Stimulated activated CD8-positive, alpha-beta memory T cell treated with anti-CD3 and anti-CD28 coated beads, Interleukin-2, amount 100 ng/mL, for 48 hours (primary cell): ENCODE results near the gene ARHGAP42.

Experiments
- DNase-seq, 2 donors: peaks; one replicate each; pipeline ENCODE4 v3.0.0-alpha.2; 2020; ENCODE audit warnings: low read depth in 2 of 2

The ARHGAP42 gene

GRCh38 chr11:100832829-100833228 lies 145.7 kb downstream of the ARHGAP42 start:
- no peak for DNase-seq

- DNase-seq: no peak
Measured at GRCh38 chr11:100833276-100833675, 146.2 kb downstream of the ARHGAP42 start.

DNA sequence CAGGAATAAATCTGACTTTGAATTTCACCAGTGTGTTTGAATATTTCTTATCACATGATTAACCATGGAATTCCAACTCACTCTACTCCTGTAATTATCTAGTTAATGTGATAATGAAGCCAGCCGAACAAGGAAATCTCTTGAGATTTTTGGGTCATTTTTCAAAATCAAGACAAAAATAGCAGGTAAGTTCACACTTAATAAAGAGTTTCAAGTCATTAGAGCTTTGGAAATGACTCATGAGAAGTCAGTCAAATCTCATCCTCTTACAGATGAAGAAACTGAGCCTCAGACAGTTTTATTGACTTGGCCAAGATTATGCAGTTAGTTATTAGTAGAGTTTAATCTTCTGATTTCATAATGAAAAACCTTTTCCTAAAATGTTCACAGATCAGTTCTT lies 148.8 kb downstream of the ARHGAP42 start:
- no peak for DNase-seq

DNA sequence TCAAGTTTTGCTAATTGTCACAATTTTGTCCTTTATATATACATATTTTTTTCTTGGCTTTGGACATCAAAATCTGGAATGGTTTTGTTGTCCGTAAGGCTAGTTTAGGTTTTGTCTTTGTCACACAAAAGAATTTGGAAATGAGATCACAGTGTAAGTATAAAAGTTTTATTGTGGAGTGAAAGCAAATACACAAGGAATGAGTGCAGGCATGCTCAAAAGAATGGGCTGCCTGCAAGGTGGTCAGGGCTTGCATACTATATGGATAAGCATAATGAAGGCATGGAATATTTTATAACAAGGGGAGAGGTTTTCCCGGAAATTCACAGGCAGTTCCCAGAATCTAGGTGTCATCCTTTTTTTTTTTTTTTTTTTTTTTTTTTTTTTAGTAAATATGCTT lies 150.2 kb downstream of the ARHGAP42 start:
- no peak for DNase-seq

DNA sequence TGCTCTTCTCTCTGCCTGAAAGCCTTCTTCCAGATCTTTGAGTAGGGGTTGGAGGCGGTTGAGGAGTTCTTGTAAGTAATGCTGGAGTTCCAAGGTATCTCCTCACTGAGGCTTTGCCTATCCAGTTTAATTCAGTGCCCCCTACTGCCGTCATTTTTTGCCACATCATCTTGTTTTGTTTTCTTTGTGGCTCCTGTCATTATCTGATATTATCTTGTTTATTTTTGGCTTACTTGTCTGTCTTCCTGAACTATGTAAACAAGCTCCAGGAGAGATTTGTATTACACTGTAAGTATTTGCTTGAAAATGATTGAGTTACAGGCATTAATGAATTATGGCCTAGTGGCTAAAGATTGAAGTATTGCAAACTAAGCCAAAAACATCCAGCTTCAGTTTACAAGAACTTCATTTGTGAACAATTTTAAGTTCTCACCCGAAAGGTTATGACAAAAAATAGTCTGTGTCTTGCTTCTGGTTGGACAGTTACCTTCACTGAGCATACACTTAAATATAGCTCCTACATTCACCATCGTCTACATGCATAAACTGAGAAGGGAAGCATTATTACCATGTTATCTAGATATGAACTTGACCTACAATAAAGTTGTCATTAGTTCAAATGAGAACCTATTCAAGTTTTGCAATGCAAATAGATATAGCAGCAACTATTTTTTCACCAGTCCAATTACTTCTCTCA lies 154.8 kb downstream of the ARHGAP42 start:
- no peak for DNase-seq

GRCh38 chr11:100847696-100848216 lies 160.7 kb downstream of the ARHGAP42 start:
- DNase-seq: no peak

DNA sequence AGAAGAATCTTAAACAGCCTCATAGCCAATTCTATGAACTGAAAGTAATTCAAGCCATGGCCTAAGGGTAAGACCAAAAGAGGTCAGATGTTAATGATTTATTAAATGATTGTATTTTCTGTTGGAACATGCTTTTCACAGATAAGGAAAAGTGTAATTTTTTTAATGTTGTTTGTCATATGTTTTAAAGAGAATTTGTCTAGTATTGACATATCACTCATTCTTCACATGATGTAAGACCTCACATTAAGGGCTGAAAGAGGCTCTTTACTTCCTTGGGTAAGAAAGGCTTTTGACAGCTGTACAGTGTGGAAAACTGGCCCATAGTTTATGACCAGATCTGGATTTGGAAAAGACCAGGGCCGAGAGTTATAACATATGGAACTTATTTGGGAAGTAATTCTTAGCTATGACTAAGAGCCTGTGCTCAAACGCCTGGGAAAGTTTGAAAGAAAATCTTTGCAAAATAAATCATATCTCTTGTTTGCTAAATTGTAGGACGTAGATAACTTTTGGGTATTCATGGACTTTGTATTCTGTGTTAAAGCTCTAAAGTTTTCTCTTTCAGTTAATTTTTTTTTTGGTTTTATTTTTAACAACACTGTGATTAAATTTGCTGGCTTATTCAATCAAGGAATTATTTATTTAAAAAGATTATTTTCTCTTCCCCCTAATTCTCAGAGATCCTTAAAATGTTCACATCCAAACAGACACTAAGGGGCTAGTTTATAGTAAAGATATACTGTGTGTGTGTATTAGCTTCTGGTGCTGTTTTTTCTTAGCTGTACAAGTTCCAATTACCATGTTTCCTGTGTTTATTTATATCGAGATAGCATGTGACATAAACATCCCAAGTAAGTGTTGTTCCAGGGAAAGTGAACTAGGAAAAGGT lies 162.2 kb downstream of the ARHGAP42 start:
- no peak for DNase-seq

DNA sequence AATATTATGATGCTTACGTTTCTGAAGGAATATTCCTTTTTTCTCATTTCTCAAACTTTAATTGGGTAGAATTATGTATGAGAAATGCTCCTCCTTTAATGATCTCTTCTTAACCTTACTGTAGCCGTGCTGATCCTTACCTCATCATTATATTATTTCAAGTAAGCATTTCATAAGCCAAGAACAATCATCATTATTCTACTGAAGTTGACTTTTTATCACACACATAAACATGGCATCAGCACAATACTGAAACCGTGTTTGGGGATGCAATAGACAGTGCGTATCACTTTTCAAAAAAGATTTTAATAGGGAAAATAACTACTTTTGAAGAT lies 162.8 kb downstream of the ARHGAP42 start:
- DNase-seq: no peak

GRCh38 chr11:100851147-100851546 lies 164.1 kb downstream of the ARHGAP42 start:
- no peak for DNase-seq

DNA sequence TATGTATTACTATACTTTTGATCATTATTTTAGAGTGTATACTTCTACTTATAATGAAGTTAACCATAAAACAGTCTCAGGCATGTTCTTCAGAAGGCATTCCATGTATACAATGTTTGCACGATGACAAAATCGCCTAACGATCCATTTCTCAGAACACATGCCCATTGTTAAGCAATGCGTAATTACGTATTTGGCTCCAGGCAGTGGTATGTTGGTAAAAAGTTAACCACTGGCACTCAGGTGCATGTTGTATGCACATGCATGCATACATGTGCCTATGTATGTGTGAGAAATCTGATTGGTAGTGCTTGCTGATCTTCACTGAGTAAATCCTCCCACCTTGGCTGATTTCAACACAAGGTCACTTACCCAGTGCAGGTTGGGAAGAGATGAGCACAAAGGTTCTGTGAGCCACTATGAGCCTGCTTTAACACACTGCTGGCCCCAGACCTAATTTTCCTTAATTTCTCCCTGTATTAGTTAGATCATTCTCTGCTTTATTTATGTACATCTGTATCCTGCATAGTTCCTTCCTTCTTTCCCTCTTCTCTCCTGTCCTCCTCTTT lies 164.6 kb downstream of the ARHGAP42 start:
- DNase-seq: no peak

GRCh38 chr11:100855466-100856067 lies 168.5 kb downstream of the ARHGAP42 start:
- DNase-seq: no peak

- DNase-seq: no peak
Measured at GRCh38 chr11:100857236-100858005, 170.3 kb downstream of the ARHGAP42 start.

- DNase-seq: no peak
Measured at GRCh38 chr11:100860318-100861155, 173.4 kb downstream of the ARHGAP42 start.

DNA sequence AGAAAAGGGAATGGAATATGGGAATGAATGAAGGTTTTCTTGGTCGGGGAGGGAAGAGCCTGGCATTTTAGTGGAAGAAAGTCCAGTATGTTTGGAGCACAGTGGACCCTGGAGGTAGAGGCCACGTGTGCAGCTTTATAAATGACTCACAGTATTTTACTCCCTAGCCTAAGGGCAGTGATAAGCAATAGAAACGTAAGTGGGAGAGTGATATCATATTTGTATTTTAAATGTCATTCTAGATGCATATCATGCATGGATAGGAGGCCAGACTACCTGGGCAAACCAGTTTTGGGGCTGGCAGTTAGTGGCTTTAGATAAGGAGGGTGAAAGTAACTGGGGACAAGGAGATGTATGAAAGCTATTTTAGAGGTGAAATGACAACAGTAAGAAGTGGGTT lies 174.1 kb downstream of the ARHGAP42 start:
- no peak for DNase-seq

GRCh38 chr11:100863080-100863581 lies 176.0 kb downstream of the ARHGAP42 start:
- DNase-seq: no peak

GRCh38 chr11:100865443-100866065 lies 178.5 kb downstream of the ARHGAP42 start:
- no peak for DNase-seq

GRCh38 chr11:100866453-100866852 lies 179.4 kb downstream of the ARHGAP42 start:
- DNase-seq: no peak

DNA sequence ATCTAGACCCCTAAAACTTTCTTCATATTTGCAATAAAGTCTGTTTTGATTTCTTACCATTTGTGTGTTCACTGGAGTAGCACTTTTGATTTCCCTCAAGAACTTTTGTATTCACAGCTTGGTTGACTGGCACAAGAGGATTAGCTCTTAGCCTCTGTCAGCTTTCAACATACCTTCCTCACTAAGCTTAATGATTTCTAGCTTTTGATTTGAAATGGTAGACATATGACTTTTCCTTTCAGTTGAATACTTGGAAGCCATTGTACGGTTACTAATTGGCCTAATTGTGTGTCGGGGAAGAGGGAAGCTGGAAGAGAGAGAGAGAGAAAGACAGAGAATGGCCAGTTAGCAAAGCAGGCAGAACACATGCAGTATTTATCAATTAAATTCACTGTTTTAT lies 180.5 kb downstream of the ARHGAP42 start:
- no peak for DNase-seq

DNA sequence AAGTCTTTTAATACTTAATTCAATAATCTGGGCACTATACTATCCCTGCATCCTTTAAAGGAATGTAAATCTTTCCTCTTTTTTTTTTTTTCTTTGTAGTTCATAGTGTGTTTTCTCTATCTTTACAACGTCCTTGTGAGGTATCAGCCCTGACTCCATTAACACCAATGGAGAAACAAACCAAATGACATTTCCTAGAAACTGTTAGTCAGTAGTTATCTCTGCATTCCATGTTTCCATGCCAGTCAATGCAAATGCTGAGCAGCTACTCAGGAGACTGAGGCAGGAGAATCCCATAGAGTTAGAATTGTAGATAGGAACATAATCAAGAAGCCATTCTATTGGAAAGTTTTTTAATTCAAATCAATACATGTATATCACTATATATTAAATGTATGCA lies 182.2 kb downstream of the ARHGAP42 start:
- DNase-seq: no peak

- DNase-seq: no peak
Measured at GRCh38 chr11:100870138-100870537, 183.1 kb downstream of the ARHGAP42 start.
